Colonic mucosa (tissue), 4 donors: ENCODE results near the gene PYGO1. TPM values are rescaled to one million over a fixed set of nuclear protein-coding genes. Genes with fewer than 3 reads are reported as not detected.
A peak's percentile ranks its signal among the peaks of the same experiment; 100 is the strongest.
"Not testable (repeated sequence)": the region's sequence is repeated elsewhere in the genome, so short reads cannot be mapped to it uniquely, and the experiment has no call there.

Experiments used
- DNase-seq: peaks from one replicate; pipeline ENCODE4 v3.0.0-alpha.2; 2020
- H3K27ac ChIP-seq: fragments of 200-600 bp; one replicate; pipeline ENCODE4 v1.8.0; 2021
- H3K27me3 ChIP-seq: fragments of 200-600 bp; one replicate; pipeline ENCODE4 v1.8.0; 2021
- H3K36me3 ChIP-seq: fragments of 200-600 bp; one replicate; pipeline ENCODE4 v1.8.0; 2021
- H3K4me1 ChIP-seq: fragments of 200-600 bp; one replicate; pipeline ENCODE4 v1.8.0; 2021; ENCODE audit warnings: mild to moderate bottlenecking
- H3K4me3 ChIP-seq: fragments of 200-600 bp; one replicate; pipeline ENCODE4 v1.8.0; 2021
- H3K9ac ChIP-seq, 2 donors: one replicate each; pipeline ENCODE4 v1.7.0; 2013; ENCODE audit warnings: control low read depth in 2 of 2, low read depth in 2 of 2, low read length in 2 of 2
- H3K9me3 ChIP-seq: fragments of 200-600 bp; one replicate; pipeline ENCODE4 v1.8.0; 2021
- CTCF ChIP-seq: fragments of 200-600 bp; IDR thresholded peaks from one replicate; pipeline ENCODE4 v1.8.0; 2022; ENCODE audit warnings: antibody characterized with exemption, mild to moderate bottlenecking
- intact Hi-C: fragments of 100-400 bp; cut with DNase I; formaldehyde crosslinking; loops from one replicate; pipeline ENCODE4 v1.14.1; 2022
- total RNA-seq, 2 donors: library from RNA; stranded (reverse); fragmentation: NEBNext Ultra II Directional in 1 of 2; extraction: Animal tissue kit (Norgen Biotek cat#: 25700) in 1 of 2; gene quantifications; one replicate each; pipeline ENCODE4 v1.2.1, GENCODE V29; 2021
- donor health status: healthy.
- donor health status: DM: no; HTN: no; CAD: no.
- donor health status: DM: no; HTN: no; CAD: no.

The PYGO1 gene
- total RNA-seq, 2 donors from 2014 or later = 0.30 to 2.3 TPM

DNA sequence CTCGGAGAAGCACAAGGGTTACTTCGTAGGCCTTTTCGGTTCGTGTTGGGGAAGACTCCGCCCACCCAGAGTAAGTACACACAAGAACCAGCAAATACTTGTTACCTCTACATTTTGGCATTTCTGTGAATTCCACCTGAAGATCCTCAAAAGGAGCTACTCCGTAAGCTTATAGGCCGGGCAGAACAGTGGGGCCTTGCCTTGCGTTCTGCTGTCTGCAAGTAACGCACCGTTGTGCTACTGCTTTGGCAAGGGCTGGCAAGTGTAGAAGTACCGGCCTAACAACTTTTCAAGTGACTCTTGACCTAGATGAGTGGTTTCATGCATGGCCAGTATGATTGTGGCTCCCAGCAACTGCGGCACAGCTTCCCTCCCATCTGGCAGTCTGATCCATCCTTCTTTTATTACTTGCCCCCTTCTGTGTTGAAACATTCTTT lies 73.7 kb downstream of the PYGO1 start:
- Histone ChIP-seq H3K27me3 (no peaks in the 10 kb centered on the region), H3K36me3 (no peaks in the 10 kb centered on the region), H3K4me1 (no peaks in the 10 kb centered on the region), H3K4me3 (no peak overlapping the region), H3K27ac (no peak overlapping the region), H3K9ac (no peak overlapping the region), H3K9me3 (no peaks in the 10 kb centered on the region)
- intact Hi-C loops = no loop called here
- DNase-seq = no peak
- no peak for TF ChIP-seq CTCF

DNA sequence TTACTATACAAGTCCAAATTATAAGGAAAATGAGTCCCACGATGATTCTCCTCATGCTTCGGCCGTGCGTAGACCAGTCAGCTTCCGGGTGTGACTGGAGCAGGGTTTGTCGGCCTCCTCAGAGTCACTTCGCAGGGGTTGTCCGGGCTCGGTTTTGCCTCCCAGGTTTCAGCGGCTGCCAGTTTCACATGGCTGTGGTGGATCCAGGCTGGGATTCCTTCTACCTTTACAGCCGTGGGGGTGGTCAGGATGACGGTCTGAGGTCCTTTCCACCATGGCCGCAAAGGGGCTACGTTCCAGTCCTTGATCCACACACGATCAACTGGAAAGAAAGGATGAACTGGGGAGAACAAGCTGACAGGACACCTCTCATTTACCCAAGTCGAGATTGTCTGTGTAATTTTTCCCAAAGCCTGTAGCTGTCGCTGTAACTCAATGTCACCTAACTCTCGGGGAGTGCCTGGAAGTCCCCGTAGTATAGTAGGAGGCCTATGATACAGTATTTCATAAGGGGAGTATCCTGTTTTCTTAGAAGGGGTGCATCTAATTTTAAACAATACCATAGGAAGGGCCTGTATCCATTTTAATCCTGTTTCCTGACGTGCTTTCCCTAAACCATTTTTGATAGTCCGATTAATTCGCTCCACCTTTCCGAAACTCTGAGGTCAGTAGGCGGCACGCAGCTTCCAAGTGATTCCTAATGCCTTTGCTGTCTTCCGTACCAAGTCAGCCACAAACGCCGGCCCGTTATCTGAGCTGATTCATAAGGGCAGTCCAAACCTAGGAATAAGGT lies 74.3 kb downstream of the PYGO1 start:
- H3K27ac ChIP-seq, H3K4me1 ChIP-seq, DNase-seq, H3K27me3 ChIP-seq, H3K36me3 ChIP-seq, H3K4me3 ChIP-seq, intact Hi-C loops, H3K9me3 ChIP-seq, H3K9ac ChIP-seq: not testable (repeated sequence)

GRCh38 chr15:55513152-55513551 lies 75.0 kb downstream of the PYGO1 start:
- H3K36me3 ChIP-seq = no peaks in the 10 kb centered on the region
- no peak overlapping the region for H3K4me3 ChIP-seq
- no peaks in the 10 kb centered on the region for H3K27me3 ChIP-seq
- DNase-seq = no peak
- intact Hi-C loops = no loop called here
- H3K27ac ChIP-seq = no peak overlapping the region
- no peaks in the 10 kb centered on the region for H3K9me3 ChIP-seq
- H3K4me1 ChIP-seq = no peaks in the 10 kb centered on the region
- no peak overlapping the region for H3K9ac ChIP-seq
- TF ChIP-seq CTCF = no peak

GRCh38 chr15:55507567-55507966 lies 80.6 kb downstream of the PYGO1 start:
- Histone ChIP-seq H3K36me3 (no peaks in the 10 kb centered on the region), H3K27ac (no peak overlapping the region), H3K4me3 (no peak overlapping the region), H3K4me1 (no peaks in the 10 kb centered on the region), H3K9ac (no peak overlapping the region), H3K9me3 (no peaks in the 10 kb centered on the region), H3K27me3 (no peaks in the 10 kb centered on the region)
- intact Hi-C loops = no loop called here
- DNase-seq = no peak
- TF ChIP-seq CTCF = no peak

DNA sequence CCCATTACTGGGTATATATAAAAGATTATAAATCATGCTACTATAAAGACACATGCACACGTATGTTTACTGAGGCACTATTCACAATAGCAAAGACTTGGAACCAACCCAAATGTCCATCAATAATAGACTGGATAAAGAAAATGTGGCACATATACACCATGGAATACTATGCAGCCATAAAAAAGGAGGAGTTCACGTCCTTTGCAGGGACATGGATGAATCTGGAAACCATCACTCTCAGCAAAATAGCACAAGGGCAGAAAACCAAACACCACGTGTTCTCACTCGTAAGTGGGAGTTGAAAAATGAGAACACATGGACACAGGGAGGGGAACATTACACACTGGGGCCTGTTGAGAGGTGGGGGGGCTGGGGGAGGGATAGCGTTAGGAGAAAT lies 82.7 kb downstream of the PYGO1 start:
- H3K4me1 ChIP-seq, H3K9ac ChIP-seq, H3K4me3 ChIP-seq, H3K36me3 ChIP-seq, H3K9me3 ChIP-seq, intact Hi-C loops, H3K27me3 ChIP-seq, H3K27ac ChIP-seq, DNase-seq: not testable (repeated sequence)

- H3K27me3 ChIP-seq = no peaks in the 10 kb centered on the region
- no peak for DNase-seq
- no peak overlapping the region for H3K4me3 ChIP-seq
- H3K36me3 ChIP-seq = no peaks in the 10 kb centered on the region
- H3K27ac ChIP-seq = no peak overlapping the region
- H3K9ac ChIP-seq = no peak overlapping the region
- H3K4me1 ChIP-seq = no peaks in the 10 kb centered on the region
- no peak for TF ChIP-seq CTCF
- no peaks in the 10 kb centered on the region for H3K9me3 ChIP-seq
- intact Hi-C loops = no loop called here
Observed at GRCh38 chr15:55499151-55499550, 89.0 kb downstream of the PYGO1 start.

GRCh38 chr15:55498109-55498938 lies 89.8 kb downstream of the PYGO1 start:
- peak overlapping the region in 1 of 2 donors; percentile 58 for H3K9ac ChIP-seq
- peak; percentile 89 for DNase-seq
- peak overlapping the region; percentile 75 for H3K4me3 ChIP-seq
- H3K9me3 ChIP-seq, intact Hi-C loops, H3K27ac ChIP-seq, H3K27me3 ChIP-seq, H3K4me1 ChIP-seq, H3K36me3 ChIP-seq: not testable (repeated sequence)
